GM12874 (cell line): ENCODE results near the gene PNMA1.

ENCODE experiments used
- CTCF ChIP-seq: IDR thresholded peaks from 2 replicates; pipeline ENCODE4 v1.5.1; 2011; ENCODE audit warnings: low read depth, mild to moderate bottlenecking, control low read depth, low read length, moderate library complexity; ENCODE audit not compliant: insufficient read depth

The PNMA1 gene

GRCh38 chr14:73739174-73739898 is 25.2 kb upstream of the PNMA1 start:
- TF ChIP-seq CTCF: no peak

GRCh38 chr14:73738518-73739173 is 24.5 kb upstream of the PNMA1 start:
- no peak for TF ChIP-seq CTCF

GRCh38 chr14:73736842-73737241 is 22.7 kb upstream of the PNMA1 start:
- no peak for TF ChIP-seq CTCF

GRCh38 chr14:73732006-73732405 is 17.8 kb upstream of the PNMA1 start:
- no peak for TF ChIP-seq CTCF

- no peak for TF ChIP-seq CTCF
Observed at GRCh38 chr14:73731111-73731510, 16.9 kb upstream of the PNMA1 start.

GRCh38 chr14:73729556-73730265 is 15.5 kb upstream of the PNMA1 start:
- TF ChIP-seq CTCF: no peak

GRCh38 chr14:73728717-73729330 is 14.6 kb upstream of the PNMA1 start:
- TF ChIP-seq CTCF: peak; percentile 84
